SU-DHL-6 (cell line): Measurements from ENCODE around the gene JMJD6.
A peak's percentile ranks its signal among the peaks of the same experiment; 100 is the strongest.

Experiments
- H2AFZ ChIP-seq: fragments of 200-600 bp; sonication (generic); 2 replicates; pipeline ENCODE4 v1.6.1; 2014; ENCODE audit warnings: low read depth, mild to moderate bottlenecking, moderate library complexity, mixed read lengths, antibody characterized with exemption, low read length; ENCODE audit not compliant: severe bottlenecking
- H3F3A ChIP-seq: fragments of 200-600 bp; shearing (Covaris generic); 2 replicates; pipeline ENCODE4 v1.6.0; 2016; ENCODE audit warnings: antibody characterized with exemption, mild to moderate bottlenecking; ENCODE audit not compliant: insufficient read depth
- H3K27ac ChIP-seq: fragments of 200-600 bp; sonication (generic); 2 replicates; pipeline ENCODE4 v1.5.1; 2016; ENCODE audit warnings: low read depth, mild to moderate bottlenecking, low read length, moderate library complexity, mixed read lengths
- H3K27me3 ChIP-seq: fragments of 200-600 bp; sonication (generic), shearing (Covaris generic); 2 replicates; pipeline ENCODE4 v1.6.0; 2014; ENCODE audit warnings: mild to moderate bottlenecking, low read length
- H3K36me3 ChIP-seq: fragments of 200-600 bp; sonication (generic); 2 replicates; pipeline ENCODE4 v1.6.1; 2014; ENCODE audit warnings: mild to moderate bottlenecking, low read length, mixed read lengths
- H3K4me2 ChIP-seq: fragments of 300-600, 200-600 bp; shearing (Covaris generic), sonication (generic); 2 replicates; pipeline ENCODE4 v1.6.0; 2014; ENCODE audit warnings: low read length, low read depth, mild to moderate bottlenecking; ENCODE audit not compliant: poor library complexity, severe bottlenecking
- H3K4me3 ChIP-seq: fragments of 200-600 bp; sonication (generic); 2 replicates; pipeline ENCODE4 v1.5.1; 2014; ENCODE audit warnings: antibody characterized with exemption, low read length, mild to moderate bottlenecking, mixed read lengths; ENCODE audit not compliant: insufficient read depth, poor library complexity, severe bottlenecking
- H3K79me2 ChIP-seq: fragments of 200-600 bp; sonication (generic); 2 replicates; pipeline ENCODE4 v1.6.1; 2014; ENCODE audit warnings: mild to moderate bottlenecking, low read length, moderate library complexity; ENCODE audit not compliant: insufficient read depth
- H3K9ac ChIP-seq: fragments of 200-600 bp; sonication (generic); 2 replicates; pipeline ENCODE4 v1.7.0; 2014; ENCODE audit warnings: mild to moderate bottlenecking, low read length
- H3K9me2 ChIP-seq: fragments of 200-600 bp; sonication (generic); replicated peaks from 2 replicates; pipeline ENCODE4 v1.6.1; 2014; ENCODE audit warnings: low read length; ENCODE audit not compliant: insufficient read depth
- H3K9me3 ChIP-seq: fragments of 200-600 bp; sonication (generic); 2 replicates; pipeline ENCODE4 v1.6.1; 2014; ENCODE audit warnings: low read length, mixed read lengths; ENCODE audit not compliant: insufficient read depth
- H4K20me1 ChIP-seq: fragments of 200-600 bp; sonication (generic); 2 replicates; pipeline ENCODE4 v1.6.1; 2014; ENCODE audit warnings: low read depth, mild to moderate bottlenecking, antibody characterized with exemption, low read length, moderate library complexity, mixed read lengths
- CTCF ChIP-seq: fragments of 200-600 bp; sonication (generic); IDR thresholded peaks from one replicate; pipeline ENCODE4 v1.5.1; 2017; ENCODE audit warnings: antibody characterized with exemption, mild to moderate bottlenecking, low read length, moderate library complexity; ENCODE audit not compliant: insufficient read depth, poor library complexity, severe bottlenecking
- EZH2phosphoT487 ChIP-seq: fragments of 200-600 bp; sonication (generic), shearing (Covaris generic); conservative IDR thresholded peaks from 2 replicates; pipeline ENCODE4 v1.6.1; 2018; ENCODE audit warnings: mild to moderate bottlenecking, antibody characterized with exemption, low read length, moderate library complexity, mixed read lengths

The JMJD6 gene

GRCh38 chr17:76683921-76684745, 42.3 kb downstream of the JMJD6 start:
- H3K9ac ChIP-seq, result no peak overlapping the region
- no peak overlapping the region for H3K4me3 ChIP-seq
- H3K9me2 ChIP-seq, result no peaks in the 10 kb centered on the region
- H3F3A ChIP-seq, result no peaks in the 10 kb centered on the region
- no peak overlapping the region for H3K4me2 ChIP-seq
- no peaks in the 10 kb centered on the region for H3K36me3 ChIP-seq
- no peak for TF ChIP-seq EZH2phosphoT487
- no peak for TF ChIP-seq CTCF
- no peak overlapping the region for H3K27ac ChIP-seq
- no peaks in the 10 kb centered on the region for H3K79me2 ChIP-seq
- H3K27me3 ChIP-seq, result no peaks in the 10 kb centered on the region
- H2AFZ ChIP-seq, result no peak overlapping the region
- no peaks in the 10 kb centered on the region for H4K20me1 ChIP-seq
- no peaks in the 10 kb centered on the region for H3K9me3 ChIP-seq

- H3K9ac ChIP-seq, result no peak overlapping the region
- no peak overlapping the region for H3K27ac ChIP-seq
- no peak overlapping the region for H2AFZ ChIP-seq
- no peak for TF ChIP-seq EZH2phosphoT487
- TF ChIP-seq CTCF, result peak; percentile 18
- no peaks in the 10 kb centered on the region for H3K79me2 ChIP-seq
- no peaks in the 10 kb centered on the region for H3F3A ChIP-seq
- no peaks in the 10 kb centered on the region for H3K9me3 ChIP-seq
- no peaks in the 10 kb centered on the region for H3K9me2 ChIP-seq
- no peaks in the 10 kb centered on the region for H3K36me3 ChIP-seq
- H3K27me3 ChIP-seq, result no peaks in the 10 kb centered on the region
- H3K4me2 ChIP-seq, result no peak overlapping the region
- no peaks in the 10 kb centered on the region for H4K20me1 ChIP-seq
- H3K4me3 ChIP-seq, result no peak overlapping the region
Observed at GRCh38 chr17:76683011-76683755, 43.2 kb downstream of the JMJD6 start.

- H3K36me3 ChIP-seq, result no peaks in the 10 kb centered on the region
- no peak overlapping the region for H3K9ac ChIP-seq
- no peaks in the 10 kb centered on the region for H3F3A ChIP-seq
- H3K79me2 ChIP-seq, result no peaks in the 10 kb centered on the region
- H3K4me3 ChIP-seq, result no peak overlapping the region
- no peaks in the 10 kb centered on the region for H3K9me2 ChIP-seq
- H3K27me3 ChIP-seq, result no peaks in the 10 kb centered on the region
- no peaks in the 10 kb centered on the region for H3K9me3 ChIP-seq
- no peak overlapping the region for H3K4me2 ChIP-seq
- H2AFZ ChIP-seq, result no peak overlapping the region
- no peak overlapping the region for H3K27ac ChIP-seq
- TF ChIP-seq CTCF, result no peak
- TF ChIP-seq EZH2phosphoT487, result no peak
- no peaks in the 10 kb centered on the region for H4K20me1 ChIP-seq
Observed at GRCh38 chr17:76682296-76682695, 44.1 kb downstream of the JMJD6 start.
